HG03469 (cell line): ENCODE data around the gene ASH1L.
"Not testable (repeated sequence)": the region's sequence is repeated elsewhere in the genome, so short reads cannot be mapped to it uniquely, and the experiment has no call there.

Source experiments
- ATAC-seq: cut with Tn5 transposase; IDR thresholded peaks from one replicate; pipeline ENCODE4 v1.9.1; 2021; ENCODE audit warnings: mild to moderate bottlenecking, moderate library complexity, moderate number of reproducible peaks; ENCODE audit not compliant: unreplicated experiment

Gene ASH1L

DNA sequence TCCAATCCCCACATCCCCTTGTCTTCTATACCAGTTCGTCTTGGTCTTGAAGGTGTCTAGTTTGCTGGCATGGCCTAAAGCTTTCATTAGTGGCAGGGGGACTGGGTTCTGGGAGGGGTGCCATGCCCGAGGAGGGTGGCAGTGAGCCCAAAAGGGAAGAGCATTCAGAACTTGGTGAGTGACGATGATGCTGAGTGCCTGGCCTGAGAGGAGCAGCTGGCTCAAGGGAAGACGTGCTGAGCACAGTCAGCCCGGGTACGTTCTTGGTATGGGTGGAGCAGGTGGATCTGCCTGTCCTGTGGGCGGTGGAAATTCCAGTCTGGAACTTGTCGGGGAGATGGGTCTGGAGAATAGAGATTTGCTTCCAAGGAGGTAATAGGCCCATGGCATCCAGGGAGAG lies 249.3 kb downstream of the ASH1L start:
- ATAC-seq = no peak

DNA sequence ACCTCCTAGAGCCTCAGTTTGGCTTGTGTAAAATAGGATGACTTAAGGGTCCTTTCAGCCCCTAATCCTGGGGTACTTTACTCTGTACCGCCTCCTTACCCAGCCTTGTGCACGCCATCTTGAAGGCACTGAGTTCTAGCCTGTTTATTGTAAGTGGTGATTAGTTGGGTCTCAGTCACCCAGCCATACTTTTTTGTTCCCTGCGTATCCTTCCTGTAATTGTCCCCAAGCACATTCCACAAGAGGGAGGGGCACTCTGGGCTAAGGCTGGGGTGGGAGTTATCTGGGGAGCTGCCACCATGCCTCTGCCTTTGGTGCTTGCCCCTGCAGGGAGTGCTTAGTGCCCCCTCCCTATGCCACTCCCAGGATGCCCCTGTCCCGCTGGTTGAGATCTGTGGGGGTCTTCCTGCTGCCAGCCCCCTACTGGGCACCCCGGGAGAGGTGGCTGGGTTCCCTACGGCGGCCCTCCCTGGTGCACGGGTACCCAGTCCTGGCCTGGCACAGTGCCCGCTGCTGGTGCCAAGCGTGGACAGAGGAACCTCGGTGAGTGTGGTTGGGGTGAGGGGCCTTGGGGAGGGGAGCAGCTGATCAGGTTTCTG lies 253.1 kb downstream of the ASH1L start:
- ATAC-seq = no peak

DNA sequence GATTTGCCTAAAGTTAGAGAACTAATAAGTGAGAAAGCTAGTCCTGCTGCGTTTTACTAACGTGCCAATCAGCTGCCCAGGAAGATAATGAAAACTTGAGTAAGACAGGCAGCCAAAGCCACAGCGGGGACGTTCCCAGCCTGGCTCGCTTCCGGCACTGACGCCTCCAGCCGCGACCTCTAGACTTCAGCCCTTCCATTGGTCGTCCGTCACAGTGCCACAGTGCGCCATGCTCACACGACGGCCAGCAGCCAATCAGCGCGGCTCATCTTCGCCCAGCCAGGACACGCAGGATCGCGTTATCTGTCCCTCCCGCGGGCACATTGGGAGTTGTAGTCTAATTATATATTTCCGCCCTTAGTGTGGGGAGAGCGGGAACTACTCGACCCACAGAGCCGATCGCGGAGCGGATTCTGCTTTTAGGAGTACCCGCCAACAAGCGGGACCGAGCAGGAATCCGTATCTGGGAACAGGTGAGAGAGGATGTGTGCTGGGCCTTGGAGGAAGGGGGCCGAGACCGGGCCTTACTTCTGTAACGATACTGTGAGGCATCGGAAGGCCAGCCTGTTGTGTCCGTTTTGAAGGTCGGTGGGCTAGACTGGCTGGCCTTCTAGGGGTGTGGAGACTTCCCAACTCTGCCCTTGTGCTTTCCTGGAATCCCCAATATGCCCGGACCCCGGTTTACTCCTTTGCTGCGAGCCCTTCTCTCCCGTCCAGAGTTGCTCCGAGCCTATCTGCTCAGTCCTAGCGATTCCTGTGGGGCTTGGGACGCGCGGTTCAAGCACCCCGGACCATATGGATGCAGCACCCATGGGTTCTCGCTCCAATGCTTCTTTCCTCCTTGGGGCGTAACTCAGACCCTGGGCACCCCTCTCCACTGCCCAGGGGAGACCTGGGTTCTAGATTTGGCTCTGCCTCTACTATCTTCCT lies 253.8 kb downstream of the ASH1L start, which contains the start of gene FDPS:
Gene FDPS (plus strand): TSS at position 374 of the 930 bp plus-strand sequence. CDS start 924 bp downstream, outside the sequence.
- peak; percentile 80 for ATAC-seq

DNA sequence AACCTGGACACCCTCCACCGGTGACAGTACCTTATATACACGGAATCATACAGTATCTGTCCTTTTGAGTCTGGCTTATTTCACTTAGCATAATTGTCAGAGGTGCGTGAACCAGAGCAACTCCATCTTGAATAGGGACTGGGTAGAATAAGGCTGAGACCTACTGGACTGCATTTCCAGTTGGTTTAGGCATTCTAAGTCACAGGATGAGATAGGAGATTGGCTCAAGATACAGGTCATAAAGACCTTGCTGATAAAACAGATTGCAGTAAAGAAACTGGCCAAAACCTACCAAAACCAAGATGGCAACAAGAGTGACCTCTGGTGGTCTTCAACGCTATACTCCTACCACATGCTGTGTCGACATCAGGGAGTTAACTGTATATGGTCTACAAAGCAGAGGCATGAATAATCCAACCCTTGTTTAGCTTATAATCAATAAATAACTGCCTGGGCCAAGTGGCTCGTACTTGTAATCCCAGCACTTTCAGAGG lies 255.3 kb downstream of the ASH1L start:
- ATAC-seq = no peak

DNA sequence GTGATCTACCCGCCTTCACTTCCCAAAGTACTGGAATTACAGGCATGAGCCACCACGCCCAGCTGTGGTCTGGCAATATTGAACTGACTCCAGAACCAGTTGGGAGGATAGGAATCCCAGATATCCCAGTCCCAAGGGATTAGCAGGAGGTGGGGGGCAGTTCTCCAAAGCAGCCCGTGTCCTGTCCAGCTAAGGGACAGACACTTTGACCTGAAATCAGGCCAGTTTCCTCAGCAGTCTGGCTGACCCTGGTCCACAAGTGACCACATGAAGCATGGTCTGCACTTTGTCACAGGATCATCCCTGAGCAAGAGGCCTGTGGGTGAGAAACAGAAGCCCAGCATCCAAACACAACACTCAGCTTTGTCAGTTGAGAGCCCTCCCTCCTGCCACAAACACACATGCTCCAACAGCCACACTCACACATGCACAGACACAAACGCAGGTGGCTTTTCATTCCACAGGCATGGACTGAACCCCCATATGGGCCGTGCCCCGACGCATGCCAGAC lies 256.7 kb downstream of the ASH1L start:
- ATAC-seq = no peak

DNA sequence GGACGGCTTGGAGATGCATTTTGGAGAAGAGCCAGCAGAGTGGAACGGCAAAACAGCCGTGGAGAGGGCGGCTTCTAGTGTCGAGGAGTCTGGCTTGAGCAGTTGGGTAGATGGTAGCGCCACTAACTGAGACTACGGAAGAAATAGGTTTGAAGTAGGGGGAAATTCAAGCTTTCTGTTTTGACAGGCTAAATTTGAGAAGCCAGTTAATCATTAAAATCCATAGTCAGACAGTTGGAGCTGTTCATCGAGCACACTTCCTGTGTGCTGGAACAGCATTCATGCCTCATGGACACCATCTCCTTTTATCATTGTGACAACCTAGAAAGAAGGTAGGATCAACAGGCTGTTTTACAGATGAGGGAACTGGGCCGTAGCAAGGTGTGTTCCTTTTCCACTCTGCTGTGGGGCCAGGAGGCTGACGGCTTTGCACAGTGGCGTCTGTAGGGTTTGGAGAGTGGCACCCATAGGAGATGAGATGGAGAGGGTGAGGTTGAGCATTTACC lies 258.0 kb downstream of the ASH1L start:
- ATAC-seq = no peak

DNA sequence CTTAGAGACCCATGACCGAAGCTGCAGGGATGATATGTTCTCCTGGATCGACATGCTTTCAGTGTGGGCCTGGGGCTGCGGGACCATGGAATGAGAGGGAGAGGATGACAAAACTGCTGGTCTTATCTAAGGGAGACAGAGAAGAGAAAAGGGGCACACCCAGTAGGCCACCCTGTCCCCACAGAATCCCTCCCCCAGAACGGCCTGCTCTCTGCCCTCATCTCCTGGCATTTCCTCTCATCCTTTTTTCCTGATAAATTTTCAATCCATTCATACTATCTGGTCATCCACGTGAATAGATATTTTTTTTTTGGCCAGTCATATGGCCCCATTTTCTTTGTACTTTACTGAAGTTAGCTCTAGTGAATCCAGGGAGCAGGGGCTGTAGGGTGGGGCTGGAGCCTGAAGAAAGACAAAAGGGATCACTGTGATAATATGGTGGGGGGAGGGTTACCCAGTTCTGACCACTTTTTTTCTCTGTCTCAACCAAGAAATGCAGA lies 261.2 kb downstream of the ASH1L start, which contains the start of gene PKLR:
Gene PKLR (minus strand): TSS at position 97 of the 500 bp plus-strand sequence. CDS start 43 bp downstream, at position 54.
- no peak for ATAC-seq

DNA sequence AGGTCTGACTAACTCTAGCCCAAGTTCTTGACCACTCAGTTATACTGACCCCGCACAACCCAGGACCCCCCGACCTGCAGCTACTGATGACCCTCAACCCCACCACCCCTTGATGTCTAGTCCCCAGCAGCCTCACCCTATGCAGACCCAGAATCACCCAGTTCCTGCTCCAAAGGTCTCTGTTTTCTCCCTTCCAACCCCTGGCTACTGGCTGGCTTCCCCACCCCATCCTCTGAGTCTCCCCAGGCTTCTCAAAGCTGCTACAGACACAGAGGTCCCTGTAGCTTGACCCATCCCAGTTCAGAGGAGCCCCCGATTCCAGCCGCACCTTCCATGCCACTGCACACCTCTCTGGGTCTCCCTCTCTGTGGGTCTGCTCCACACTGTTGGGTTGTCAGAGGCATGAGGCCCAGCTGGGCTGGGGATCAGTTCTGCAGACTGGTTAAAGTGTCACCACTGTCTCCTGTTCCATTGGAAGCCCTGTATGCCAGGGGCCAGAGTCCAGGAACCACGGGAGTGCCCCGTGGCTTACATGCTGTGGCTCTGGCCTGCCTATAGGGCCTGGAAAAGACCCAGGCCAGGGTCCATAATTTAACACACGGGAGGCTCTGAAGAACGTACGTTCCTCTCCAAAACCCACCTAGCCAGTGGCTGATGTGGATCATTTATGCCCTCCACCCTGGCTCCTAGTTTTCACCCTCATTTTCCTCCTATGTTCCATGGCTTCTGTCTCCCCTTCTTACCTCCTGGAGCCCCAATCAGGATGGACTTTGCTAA lies 261.9 kb downstream of the ASH1L start:
- ATAC-seq = no peak

DNA sequence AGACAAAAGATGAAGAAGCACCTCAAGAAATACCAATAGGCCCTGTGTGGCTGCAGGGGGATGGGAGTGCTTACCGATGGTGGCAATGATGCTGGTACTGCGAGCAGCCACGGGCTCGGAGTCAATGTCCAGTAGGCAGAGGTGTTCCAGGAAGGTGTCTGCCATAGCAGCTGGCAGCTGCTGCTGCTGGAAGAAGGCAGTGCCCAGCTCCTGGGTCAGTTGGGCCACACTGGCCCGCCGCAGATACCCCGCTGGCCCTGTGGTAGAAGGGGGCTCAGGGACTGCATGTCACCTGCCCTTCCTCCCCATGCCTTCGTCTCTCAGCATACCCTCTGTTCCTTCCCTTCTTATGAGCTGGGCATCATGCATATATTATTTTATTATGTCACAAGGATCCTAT lies 262.6 kb downstream of the ASH1L start:
- ATAC-seq = no peak

DNA sequence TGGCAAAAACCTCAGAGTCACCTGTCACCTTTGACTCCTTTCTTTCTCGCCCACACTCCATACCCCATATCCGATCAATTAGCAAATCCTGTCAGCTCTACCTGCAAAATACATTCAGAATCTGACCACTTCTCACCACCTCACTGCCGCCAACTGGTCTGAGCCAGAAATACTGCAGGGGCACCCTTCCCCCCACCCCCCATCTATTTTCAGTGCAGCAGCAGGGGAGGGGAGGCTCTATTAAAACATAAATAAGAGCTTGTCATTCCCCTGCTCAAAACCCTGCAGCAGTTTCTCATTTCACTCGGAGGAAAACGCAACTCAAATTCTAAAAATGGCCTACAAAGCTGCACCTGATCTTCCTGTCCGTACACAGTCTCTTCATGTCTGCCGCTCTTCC lies 265.2 kb downstream of the ASH1L start:
- ATAC-seq = no peak

DNA sequence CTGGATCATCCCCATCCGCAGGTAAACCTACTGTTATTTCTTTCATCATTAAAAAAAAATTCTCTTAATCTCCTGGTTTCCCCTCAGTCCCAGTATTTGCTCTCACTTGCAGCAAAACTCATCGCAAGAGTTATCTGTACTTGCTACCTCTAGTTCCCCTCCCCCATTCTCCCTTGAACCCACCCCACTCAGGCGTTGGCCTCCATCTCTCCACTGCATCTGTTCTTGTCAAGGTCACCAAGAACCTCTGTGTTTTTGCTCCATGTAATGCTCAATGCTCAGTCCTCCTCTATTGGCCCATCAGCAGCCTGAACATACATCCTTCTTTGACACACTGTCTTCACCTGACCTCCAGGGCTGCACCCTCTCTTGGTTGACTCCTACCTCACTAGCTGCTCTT lies 265.9 kb downstream of the ASH1L start:
- no peak for ATAC-seq

DNA sequence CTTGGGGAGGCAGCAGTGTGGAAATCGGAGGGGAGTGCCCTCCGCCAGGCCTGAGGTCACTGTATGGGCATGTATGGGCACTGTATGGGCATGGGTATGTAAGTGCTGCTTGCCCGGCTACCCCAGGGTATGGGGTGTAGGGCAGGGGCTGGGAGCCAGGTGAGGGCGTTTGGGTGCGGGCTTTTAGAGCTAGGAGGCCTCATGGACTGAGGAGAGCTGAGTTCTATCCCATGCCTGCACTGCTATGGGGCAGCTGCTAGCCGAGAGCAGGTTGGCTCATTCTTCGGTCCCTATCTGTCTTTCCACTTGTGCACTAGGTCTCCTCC lies 266.7 kb downstream of the ASH1L start:
- ATAC-seq = no peak

DNA sequence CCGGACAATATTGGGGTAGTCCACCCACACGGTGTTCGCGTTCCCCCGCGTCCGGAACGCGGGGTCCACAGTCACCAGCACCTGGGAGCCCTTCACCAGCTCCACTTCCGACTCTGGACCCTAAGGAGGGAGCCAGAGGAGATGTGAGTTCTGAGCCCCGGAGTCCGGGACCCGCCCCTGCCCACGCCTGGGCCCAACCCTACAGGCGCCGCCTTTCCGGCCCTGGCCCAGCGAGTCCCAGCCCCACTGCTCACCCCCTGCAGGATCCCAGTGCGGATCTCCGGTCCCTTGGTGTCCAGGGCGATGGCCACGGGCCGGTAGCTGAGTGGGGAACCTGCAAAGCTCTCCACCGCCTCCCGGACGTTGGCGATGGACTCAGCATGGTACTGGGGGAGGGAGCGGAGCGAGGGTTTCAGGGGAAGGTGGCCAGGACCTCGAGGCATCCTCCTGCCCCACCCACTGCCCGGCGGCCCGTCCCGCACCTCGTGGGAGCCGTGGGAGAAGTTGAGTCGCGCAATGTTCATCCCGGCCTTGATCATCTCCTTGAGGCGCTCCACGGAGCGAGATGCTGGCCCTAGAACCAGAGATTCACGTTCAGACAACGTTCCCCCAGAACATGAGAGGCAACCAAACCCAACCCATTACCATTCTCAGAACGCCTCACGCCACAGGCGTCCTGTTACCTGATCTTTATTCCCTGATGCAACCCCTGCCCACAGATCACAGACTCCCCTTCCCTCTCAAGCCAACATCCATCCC lies 267.2 kb downstream of the ASH1L start:
- no peak for ATAC-seq

DNA sequence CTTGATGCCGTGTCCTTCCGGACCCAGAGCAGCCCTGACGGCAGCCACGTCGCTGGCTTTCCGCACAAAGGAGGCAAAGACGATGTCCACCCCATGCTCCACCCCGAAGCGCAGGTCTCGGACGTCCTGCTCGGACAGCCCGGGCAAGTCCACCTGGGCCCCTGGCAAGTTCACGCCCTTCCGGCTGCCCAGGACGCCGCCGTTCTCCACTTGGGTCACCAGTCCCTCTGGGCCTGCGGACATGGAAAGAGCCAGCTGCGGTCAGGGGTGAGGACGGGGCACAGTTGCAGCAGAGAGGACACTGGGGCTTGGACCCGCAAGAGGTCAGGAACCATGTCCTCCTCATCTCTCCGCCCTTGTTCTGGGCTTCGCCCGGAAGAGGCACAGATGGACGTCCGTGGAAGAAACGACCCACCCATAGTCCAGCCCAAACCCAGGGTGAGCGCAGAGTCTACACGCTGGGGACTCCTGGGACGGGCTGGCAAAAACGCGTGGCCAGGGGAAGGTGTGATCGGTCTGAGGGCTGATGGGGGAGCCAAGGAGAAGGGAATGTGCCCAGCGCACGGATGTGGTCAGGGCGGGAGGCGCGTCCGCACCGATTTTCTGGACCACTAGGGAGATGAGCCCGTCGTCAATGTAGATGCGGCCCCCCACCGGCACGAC lies 268.0 kb downstream of the ASH1L start:
- no peak for ATAC-seq

DNA sequence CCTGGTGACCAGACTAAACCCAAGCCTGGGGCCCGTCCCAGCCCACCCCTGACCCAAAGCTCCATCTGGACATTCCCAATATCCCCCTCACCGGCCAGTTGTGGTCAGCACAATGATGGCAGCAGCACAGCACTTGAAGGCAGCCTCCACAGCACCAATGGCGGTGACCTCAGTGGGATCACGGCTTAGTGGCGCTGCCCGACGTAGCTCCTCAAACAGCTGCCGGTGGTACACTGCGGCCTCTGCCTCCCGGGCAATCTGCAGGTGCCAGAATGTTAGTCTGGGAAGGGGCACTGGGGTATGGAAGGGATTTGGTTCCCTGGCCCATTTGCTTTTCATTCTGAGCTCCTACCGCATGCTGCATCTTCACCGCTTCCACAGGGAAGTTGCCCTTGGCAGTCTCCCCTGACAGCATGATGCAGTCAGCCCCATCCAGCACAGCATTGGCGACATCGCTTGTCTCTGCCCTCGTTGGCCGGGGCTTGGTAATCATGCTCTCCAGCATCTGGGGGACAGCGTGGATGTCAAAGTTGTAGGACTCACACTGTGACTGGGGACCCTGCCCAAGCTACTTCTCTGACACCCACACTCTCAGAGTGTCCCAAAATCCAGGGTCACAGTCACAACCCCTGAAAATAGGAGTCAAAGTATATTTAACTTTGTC lies 269.4 kb downstream of the ASH1L start:
- no peak for ATAC-seq

DNA sequence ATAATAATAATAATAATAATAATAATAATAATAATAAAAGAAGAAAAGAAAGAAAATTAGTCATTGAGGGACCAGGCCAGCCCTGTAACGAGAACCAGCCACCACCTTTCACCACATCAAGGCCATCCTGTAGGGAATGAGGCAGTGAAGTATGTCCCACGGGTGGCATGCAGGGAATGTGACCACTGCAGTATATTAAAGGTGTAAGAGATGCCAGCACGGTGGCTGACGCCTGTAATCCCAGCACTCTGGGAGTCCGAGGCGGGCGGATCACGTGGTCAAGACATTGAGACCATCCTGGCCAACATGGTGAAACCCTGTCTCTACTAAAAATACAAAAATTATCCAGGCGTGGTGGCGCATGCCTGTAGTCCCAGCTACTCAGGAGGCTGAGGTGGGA lies 271.6 kb downstream of the ASH1L start:
- not testable (repeated sequence) for ATAC-seq

DNA sequence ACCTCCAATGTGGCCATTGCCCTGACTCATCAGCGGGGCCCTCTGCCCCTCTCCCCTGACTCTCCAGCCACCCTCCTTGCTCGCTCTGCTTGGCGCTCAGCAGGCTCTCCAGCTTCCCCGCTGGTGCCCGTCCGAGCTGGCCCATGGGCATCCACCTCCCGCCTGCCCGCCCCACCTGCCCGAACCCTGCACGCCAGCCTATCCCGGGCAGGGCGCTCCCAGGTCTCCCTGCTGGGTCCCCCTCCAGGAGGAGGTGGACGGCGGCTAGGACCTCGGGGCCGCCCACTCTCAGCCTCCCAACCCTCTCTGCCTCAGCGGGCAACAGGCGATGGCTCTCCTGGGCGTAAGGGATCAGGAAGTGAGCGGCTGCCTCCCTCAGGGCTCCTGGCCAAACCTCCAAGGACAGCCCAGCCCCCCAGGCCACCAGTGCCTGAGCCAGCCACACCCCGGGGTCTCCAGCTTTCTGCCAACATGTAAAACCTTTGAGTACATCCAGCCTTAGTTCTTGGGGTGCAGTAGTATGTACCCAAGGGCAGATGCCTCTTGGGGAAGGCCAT lies 274.5 kb downstream of the ASH1L start:
- no peak for ATAC-seq

DNA sequence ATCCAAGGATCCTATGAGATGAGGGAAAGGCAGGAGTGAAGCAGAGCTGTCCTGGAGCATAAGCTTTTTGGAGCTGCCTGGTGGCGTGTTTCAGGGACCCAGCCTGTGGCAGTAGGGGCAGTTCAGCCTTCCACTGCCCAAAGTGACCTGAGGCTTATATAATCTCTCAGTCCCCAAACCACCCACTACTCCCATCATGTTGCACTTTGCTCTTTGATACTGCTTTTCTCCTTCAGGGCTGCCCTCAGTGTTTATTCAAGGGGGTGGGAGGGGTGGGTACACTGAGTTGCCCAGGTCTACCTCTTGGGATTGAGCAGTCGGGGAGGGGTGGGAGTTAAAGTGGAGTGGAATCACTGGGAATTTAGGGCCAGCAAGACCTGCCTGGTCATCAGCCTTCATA lies 276.1 kb downstream of the ASH1L start:
- no peak for ATAC-seq

DNA sequence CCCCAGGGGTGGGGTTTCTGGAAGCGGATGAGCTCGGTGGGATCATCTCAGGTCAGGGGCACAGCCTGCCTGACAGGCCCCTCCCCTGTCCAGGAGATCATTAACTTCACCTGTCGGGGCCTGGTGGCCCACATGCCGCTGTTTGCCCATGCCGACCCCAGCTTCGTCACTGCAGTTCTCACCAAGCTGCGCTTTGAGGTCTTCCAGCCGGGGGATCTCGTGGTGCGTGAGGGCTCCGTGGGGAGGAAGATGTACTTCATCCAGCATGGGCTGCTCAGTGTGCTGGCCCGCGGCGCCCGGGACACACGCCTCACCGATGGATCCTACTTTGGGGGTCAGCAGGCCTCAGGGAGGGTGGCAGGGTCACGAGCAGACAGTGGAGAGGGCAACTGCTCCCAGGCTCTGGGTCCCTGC lies 277.0 kb downstream of the ASH1L start:
- no peak for ATAC-seq
